GM12801 (cell line): ENCODE results near the gene PRM2.

Experiments used
- CTCF ChIP-seq: IDR thresholded peaks from one replicate; pipeline ENCODE4 v1.5.1; 2011; ENCODE audit warnings: control low read depth; ENCODE audit not compliant: insufficient read length; ENCODE audit errors: extremely low read depth

Gene PRM2

GRCh38 chr16:11245222-11245737 is 31.0 kb downstream of the PRM2 start:
- no peak for TF ChIP-seq CTCF

DNA sequence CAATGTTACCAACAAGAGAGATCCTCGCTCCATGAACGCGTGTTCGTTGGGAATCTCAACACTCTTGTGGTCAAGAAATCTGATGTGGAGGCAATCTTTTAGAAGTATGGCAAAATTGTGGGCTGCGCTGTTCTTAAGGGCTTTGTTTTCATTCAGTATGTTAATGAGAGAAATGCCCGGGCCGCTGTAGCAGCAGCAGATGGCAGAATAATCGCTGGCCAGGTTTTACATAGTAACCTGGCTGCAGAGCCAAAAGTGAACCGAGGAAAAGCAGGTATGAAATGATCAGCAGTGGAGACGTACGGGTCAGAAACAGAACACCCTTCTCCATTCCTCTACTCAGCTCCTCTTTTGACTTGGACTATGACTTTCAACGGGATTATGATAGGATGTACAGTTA is 33.6 kb downstream of the PRM2 start:
- TF ChIP-seq CTCF, result no peak

DNA sequence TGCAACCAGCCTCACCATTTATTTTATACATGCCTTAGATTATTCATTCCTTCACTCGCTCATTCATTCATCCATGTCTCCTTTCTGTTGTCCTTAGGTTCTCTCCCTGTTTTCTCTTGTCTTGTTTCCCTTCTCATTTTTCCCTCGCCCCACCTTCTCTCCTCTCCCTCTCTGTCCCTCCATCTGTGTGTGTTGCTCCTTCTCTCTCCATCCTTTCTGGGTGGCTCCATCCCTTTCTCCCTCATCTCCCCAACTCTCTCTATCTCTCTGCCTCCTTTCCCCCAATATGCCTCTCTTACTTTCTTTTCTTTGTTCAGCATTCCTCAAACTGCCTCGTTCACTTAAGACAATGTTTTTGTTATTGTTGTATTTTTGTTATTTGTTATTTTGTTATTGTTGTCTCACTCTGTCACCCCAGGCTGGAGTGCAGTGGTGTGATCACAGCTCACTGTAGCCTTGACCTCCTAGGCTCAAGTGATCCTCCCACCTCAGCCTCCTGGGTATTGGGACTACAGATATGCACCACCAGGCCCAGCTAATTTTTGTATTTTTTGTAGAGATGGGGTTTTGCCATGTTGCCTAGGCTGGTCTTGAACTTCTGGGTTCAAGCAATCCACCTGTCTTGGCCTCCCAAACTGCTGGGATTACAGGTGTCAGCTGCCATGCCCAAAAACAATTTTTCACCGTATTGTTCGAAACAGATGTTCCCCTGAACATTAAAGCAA is 34.6 kb downstream of the PRM2 start:
- no peak for TF ChIP-seq CTCF

- TF ChIP-seq CTCF, result no peak
Measured at GRCh38 chr16:11240636-11241473, 35.4 kb downstream of the PRM2 start.

GRCh38 chr16:11239644-11240632 is 36.3 kb downstream of the PRM2 start:
- TF ChIP-seq CTCF, result no peak

DNA sequence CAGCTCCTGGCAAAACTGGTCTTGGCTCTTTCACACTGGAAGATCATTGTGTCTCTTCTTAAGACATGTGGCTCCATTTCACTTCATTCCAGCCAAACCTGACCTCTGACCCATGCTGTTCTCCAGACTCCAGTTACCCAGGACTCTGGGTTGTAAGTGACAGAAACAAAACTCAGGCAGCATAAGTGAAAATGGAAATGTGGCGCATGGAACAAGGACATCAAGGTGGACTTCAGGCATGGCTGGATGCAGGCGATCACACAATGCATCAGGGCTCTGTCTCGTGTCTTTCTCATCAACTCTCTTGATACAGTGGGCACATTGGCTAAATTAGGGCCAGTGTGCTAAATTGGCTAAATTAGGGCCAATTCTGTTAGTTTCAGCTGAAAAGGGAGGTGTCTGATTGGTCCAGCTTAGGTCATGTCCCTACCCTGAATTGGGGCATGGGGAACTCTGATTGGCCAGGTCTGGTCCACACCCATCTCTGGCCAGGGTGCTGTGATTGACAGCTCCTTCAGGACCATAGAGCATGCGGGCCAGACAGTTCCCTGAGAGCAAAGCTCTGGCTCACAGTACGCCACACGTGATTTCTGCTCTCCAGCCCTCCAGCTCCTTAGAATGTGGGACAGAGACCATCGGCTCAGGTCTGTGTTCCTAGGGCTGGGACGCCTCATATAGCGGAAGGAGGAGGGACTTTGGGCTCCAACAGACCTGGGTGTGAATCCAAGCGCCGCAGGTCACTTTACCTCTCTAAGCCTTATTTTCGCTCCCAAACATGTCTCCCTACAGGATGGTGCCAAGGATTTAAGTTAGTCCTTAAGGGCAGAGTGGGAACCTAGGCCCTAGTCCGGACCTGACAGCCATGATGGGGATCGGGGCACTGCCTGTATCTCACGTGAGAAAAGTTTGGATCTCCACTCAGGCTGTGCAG is 37.7 kb downstream of the PRM2 start:
- TF ChIP-seq CTCF, result no peak
